AG08396 (cell line): ENCODE data around the gene CELF1.

Experiments used
- DNase-seq: peaks from one replicate; pipeline ENCODE4 v3.0.0; 2012; ENCODE audit warnings: low spot score, mixed read lengths

CELF1 gene

GRCh38 chr11:47552566-47553405 lies at the start of gene CELF1:
Gene CELF1 (minus strand): TSS chr11:47553132. CDS start chr11:47499523, 53,609 bp downstream.
- DNase-seq = peak; percentile 95

- DNase-seq = no peak
Observed at GRCh38 chr11:47599902-47600301, 47.0 kb upstream of the CELF1 start.

GRCh38 chr11:47595967-47596366 lies 43.0 kb upstream of the CELF1 start:
- no peak for DNase-seq

- no peak for DNase-seq
Observed at GRCh38 chr11:47595029-47595428, 42.1 kb upstream of the CELF1 start.

- no peak for DNase-seq
Observed at GRCh38 chr11:47593934-47594855, 41.3 kb upstream of the CELF1 start, which contains the start of gene C1QTNF4. Gene C1QTNF4 (minus strand): TSS chr11:47594411. CDS start chr11:47590810, 3,601 bp downstream.

GRCh38 chr11:47593492-47593933 lies 40.6 kb upstream of the CELF1 start:
- no peak for DNase-seq

- DNase-seq = no peak
Observed at GRCh38 chr11:47592970-47593369, 40.0 kb upstream of the CELF1 start.

- DNase-seq = no peak
Observed at GRCh38 chr11:47592251-47592650, 39.3 kb upstream of the CELF1 start.

- no peak for DNase-seq
Observed at GRCh38 chr11:47591764-47592163, 38.8 kb upstream of the CELF1 start.

GRCh38 chr11:47589977-47590861 lies 37.3 kb upstream of the CELF1 start:
- DNase-seq = no peak

GRCh38 chr11:47589584-47589976 lies 36.6 kb upstream of the CELF1 start:
- DNase-seq = no peak

GRCh38 chr11:47589118-47589517 lies 36.2 kb upstream of the CELF1 start:
- DNase-seq = no peak

- DNase-seq = no peak
Observed at GRCh38 chr11:47587723-47588326, 34.9 kb upstream of the CELF1 start.

- no peak for DNase-seq
Observed at GRCh38 chr11:47587039-47587716, 34.2 kb upstream of the CELF1 start.

GRCh38 chr11:47586098-47586855 lies 33.3 kb upstream of the CELF1 start, which contains the start of gene FAM180B:
Gene FAM180B (plus strand): TSS chr11:47586678. CDS start chr11:47586769, 91 bp downstream.
- no peak for DNase-seq

- DNase-seq = no peak
Observed at GRCh38 chr11:47583844-47584243, 30.9 kb upstream of the CELF1 start.

- peak; percentile 92 for DNase-seq
Observed at GRCh38 chr11:47578524-47579494, 25.9 kb upstream of the CELF1 start, which contains the start of the genes KBTBD4 and NDUFS3. Gene KBTBD4 (minus strand): TSS chr11:47578970. CDS start chr11:47578951, 19 bp downstream. Gene NDUFS3 (plus strand): TSS chr11:47579074. CDS start chr11:47579092, 18 bp downstream.

GRCh38 chr11:47577460-47578041 lies 24.6 kb upstream of the CELF1 start:
- no peak for DNase-seq
